ENCODE measurements around the gene PBX4.

The PBX4 gene

DNA sequence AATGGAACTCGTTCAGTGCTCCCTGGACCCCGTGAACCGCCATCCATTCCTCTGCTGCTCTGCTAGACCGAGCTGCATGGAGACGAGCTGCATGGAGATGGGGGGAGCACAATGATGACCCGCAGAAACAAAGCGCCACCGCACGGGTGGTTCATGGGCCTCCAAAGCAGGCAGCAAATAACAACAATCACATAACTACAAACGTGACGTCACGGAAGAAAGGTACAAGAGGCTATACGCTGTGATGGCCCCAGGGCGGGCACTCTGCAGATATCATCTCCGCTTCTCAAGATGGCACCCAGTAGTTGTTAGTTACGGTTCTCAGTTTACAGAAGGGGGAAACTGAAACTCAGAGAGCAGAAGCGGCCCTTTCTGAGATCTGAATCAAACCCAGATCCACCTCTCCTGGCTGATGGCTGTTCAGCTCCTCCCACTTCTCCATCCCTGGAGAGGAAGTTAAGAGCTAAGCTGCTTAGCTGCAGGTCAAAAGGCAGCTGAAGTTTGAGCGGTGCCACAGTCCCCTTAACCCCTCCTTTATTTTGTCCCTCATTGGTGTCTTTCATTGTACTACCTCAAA lies 43.3 kb upstream of the PBX4 start:
- DNase-seq (ENCODE audit: low spot score) (no peak), ATAC-seq (ENCODE audit: low read depth) (no peak)
- Histone ChIP-seq H3K4me1 (ENCODE audit: insufficient read depth, poor library complexity, severe bottlenecking) (peaks cover 4% of the 10 kb centered on the region), H3K9me3 (ENCODE audit: severe bottlenecking) (no peaks in the 10 kb centered on the region), H3K27me3 (ENCODE audit: insufficient read depth, poor library complexity, severe bottlenecking) (no peaks in the 10 kb centered on the region), H3K4me3 (ENCODE audit: severe bottlenecking) (no peak overlapping the region), H3K36me3 (ENCODE audit: low read depth) (peaks cover 51% of the 10 kb centered on the region), H3K27ac (ENCODE audit: poor library complexity, severe bottlenecking) (no peak overlapping the region)
- TF ChIP-seq, protein P1, sequence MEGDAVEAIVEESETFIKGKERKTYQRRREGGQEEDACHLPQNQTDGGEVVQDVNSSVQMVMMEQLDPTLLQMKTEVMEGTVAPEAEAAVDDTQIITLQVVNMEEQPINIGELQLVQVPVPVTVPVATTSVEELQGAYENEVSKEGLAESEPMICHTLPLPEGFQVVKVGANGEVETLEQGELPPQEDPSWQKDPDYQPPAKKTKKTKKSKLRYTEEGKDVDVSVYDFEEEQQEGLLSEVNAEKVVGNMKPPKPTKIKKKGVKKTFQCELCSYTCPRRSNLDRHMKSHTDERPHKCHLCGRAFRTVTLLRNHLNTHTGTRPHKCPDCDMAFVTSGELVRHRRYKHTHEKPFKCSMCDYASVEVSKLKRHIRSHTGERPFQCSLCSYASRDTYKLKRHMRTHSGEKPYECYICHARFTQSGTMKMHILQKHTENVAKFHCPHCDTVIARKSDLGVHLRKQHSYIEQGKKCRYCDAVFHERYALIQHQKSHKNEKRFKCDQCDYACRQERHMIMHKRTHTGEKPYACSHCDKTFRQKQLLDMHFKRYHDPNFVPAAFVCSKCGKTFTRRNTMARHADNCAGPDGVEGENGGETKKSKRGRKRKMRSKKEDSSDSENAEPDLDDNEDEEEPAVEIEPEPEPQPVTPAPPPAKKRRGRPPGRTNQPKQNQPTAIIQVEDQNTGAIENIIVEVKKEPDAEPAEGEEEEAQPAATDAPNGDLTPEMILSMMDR (IDR thresholded peaks at IDR 0.05; ENCODE audit: poor library complexity, severe bottlenecking) = no peak

DNA sequence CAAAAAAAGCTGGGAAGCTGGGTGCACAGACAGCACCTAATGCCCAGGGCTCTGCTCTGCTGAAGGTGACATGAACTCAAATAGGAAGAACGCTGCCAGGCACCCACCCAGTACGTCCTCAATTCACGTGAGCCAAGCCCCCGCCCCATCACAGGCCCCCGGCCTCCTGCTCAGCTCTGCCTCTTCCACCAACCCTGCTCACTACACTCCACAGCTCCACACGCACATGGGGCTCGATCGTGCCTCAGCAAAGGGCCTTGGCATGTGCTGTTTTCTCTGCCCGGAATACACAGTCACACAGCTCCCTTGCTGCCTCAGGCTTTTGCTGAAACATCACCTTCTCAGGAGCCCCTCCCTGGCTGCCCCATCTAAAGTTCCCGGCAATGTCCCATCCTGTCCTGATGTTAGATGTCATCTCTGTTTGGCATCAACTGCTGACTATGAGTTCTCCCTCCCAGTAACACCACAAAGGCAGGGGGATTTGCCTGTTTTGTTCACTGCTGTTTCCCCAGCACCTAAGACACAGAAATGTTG lies 42.7 kb upstream of the PBX4 start:
- H3K4me3 ChIP-seq (ENCODE audit: severe bottlenecking) = no peak overlapping the region

DNA sequence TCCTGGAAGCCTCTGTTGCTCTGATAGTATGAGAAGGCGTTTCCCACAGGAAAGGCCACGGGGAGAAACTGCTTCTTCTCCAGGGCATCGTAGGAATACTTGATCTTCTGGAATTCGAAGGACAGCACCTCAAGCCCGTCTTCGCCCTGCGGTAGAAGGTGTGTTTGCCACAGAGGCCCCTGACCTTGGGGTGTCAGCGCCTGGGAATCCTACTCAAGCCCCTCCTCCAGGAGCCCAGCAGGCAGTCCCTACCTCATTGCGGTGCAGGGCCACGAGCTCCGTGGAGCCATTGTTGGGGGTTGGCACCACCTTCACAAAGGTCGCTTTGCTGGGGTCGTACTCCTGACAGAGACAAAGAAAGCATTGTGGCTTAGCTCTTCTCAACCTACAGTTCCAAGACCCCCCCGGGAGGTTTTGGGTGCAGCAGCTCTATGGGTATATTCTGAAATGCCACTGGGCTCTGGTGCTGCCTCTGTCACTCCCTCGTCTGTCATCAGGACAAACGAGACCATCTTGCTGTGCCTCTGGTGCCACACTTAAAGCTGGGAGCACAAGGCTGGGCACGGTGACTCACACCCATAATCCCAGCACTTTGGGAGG lies 41.3 kb upstream of the PBX4 start:
- TF ChIP-seq, protein P1 (IDR thresholded peaks at IDR 0.05; ENCODE audit: poor library complexity, severe bottlenecking) = no peak
- Histone ChIP-seq H3K9me3 (ENCODE audit: severe bottlenecking) (no peaks in the 10 kb centered on the region), H3K36me3 (ENCODE audit: low read depth) (peaks cover 71% of the 10 kb centered on the region), H3K4me1 (ENCODE audit: insufficient read depth, poor library complexity, severe bottlenecking) (peaks cover 4% of the 10 kb centered on the region), H3K27ac (ENCODE audit: poor library complexity, severe bottlenecking) (no peak overlapping the region), H3K27me3 (ENCODE audit: insufficient read depth, poor library complexity, severe bottlenecking) (no peaks in the 10 kb centered on the region), H3K4me3 (ENCODE audit: severe bottlenecking) (no peak overlapping the region)
- ATAC-seq (ENCODE audit: low read depth) (no peak), DNase-seq (ENCODE audit: low spot score) (no peak)

More for the DNA sequence above, 42.7 kb upstream of the PBX4 start:
- H3K9me3 ChIP-seq (ENCODE audit: severe bottlenecking) = no peaks in the 10 kb centered on the region
- peaks cover 56% of the 10 kb centered on the region for H3K36me3 ChIP-seq (ENCODE audit: low read depth)
- no peak for DNase-seq (ENCODE audit: low spot score)
- H3K4me1 ChIP-seq (ENCODE audit: insufficient read depth, poor library complexity, severe bottlenecking) = peaks cover 4% of the 10 kb centered on the region
- no peak for ATAC-seq (ENCODE audit: low read depth)
- H3K27me3 ChIP-seq (ENCODE audit: insufficient read depth, poor library complexity, severe bottlenecking) = no peaks in the 10 kb centered on the region
- TF ChIP-seq, protein P1 (IDR thresholded peaks at IDR 0.05; ENCODE audit: poor library complexity, severe bottlenecking) = no peak
- H3K27ac ChIP-seq (ENCODE audit: poor library complexity, severe bottlenecking) = no peak overlapping the region

DNA sequence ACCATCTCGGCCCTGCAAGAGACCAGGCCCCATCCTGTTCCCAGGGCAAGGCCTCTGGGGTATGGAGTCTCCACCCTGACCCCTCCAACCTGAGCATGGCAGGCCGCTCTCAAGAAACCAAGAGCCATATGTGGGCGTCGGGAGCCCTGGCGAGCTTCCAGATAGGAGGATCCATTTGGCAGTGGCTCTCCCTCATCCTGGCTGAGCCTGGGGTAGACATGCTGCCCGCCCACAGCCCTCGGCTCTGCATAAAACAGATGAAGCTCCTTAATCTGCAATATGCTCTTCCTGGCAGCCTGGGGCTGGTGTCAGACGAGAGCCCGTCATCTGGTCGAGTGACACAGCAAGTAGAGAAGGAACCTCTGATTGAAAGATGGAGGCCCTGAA lies 38.9 kb upstream of the PBX4 start:
- TF ChIP-seq, protein P1 (IDR thresholded peaks at IDR 0.05; ENCODE audit: poor library complexity, severe bottlenecking) = no peak
- Histone ChIP-seq H3K4me3 (ENCODE audit: severe bottlenecking) (no peak overlapping the region), H3K9me3 (ENCODE audit: severe bottlenecking) (no peaks in the 10 kb centered on the region), H3K27me3 (ENCODE audit: insufficient read depth, poor library complexity, severe bottlenecking) (no peaks in the 10 kb centered on the region), H3K27ac (ENCODE audit: poor library complexity, severe bottlenecking) (no peak overlapping the region), H3K4me1 (ENCODE audit: insufficient read depth, poor library complexity, severe bottlenecking) (peaks cover 1% of the 10 kb centered on the region), H3K36me3 (ENCODE audit: low read depth) (peaks cover 91% of the 10 kb centered on the region)
- DNase-seq (ENCODE audit: low spot score) = no peak
- no peak for ATAC-seq (ENCODE audit: low read depth)

All from RWPE2 (cell line).